HepG2 (cell line): ENCODE measurements around the gene SNX27.

Experiments
- ELF4 ChIP-seq: sonication (generic); formaldehyde crosslinking; IDR thresholded peaks from 2 replicates; pipeline ENCODE4 v1.5.0; 2020; ENCODE audit warnings: missing genetic modification reagents, mild to moderate bottlenecking, moderate library complexity, borderline replicate concordance
- PHF20 ChIP-seq: sonication (generic); formaldehyde crosslinking; IDR thresholded peaks from 2 replicates; pipeline ENCODE4 v1.5.0; 2020; ENCODE audit warnings: mild to moderate bottlenecking, missing genetic modification reagents
- PTBP1 ChIP-seq: fragments of 200-400 bp; formaldehyde crosslinking; IDR thresholded peaks from 2 replicates; pipeline ENCODE4 v1.6.1; 2018; ENCODE audit warnings: low read length, low read depth; ENCODE audit not compliant: poor library complexity, severe bottlenecking
- ZNF143 ChIP-seq: sonication (generic); formaldehyde crosslinking; IDR thresholded peaks from 2 replicates; pipeline ENCODE4 v1.4.0; 2020; ENCODE audit warnings: missing genetic modification reagents
- ZNF468 ChIP-seq: sonication (generic); formaldehyde crosslinking; IDR thresholded peaks from 2 replicates; pipeline ENCODE4 v1.8.0; 2022; ENCODE audit warnings: mild to moderate bottlenecking, moderate library complexity, missing genetic modification reagents
- ZNF766 ChIP-seq: sonication (generic); formaldehyde crosslinking; IDR thresholded peaks from 2 replicates; pipeline ENCODE4 v1.5.0; 2020; ENCODE audit warnings: missing genetic modification reagents, borderline replicate concordance
- ZSCAN20 ChIP-seq: sonication (generic); formaldehyde crosslinking; IDR thresholded peaks from 2 replicates; pipeline ENCODE4 v1.4.0; 2020; ENCODE audit warnings: missing genetic modification reagents, mild to moderate bottlenecking, borderline replicate concordance
- TF ChIP-seq, protein P1 (sequence below): sonication (generic); formaldehyde crosslinking; IDR thresholded peaks from 2 replicates; pipeline ENCODE4 v1.5.0; 2020; ENCODE audit warnings: mild to moderate bottlenecking, missing genetic modification reagents, borderline replicate concordance

DNA sequence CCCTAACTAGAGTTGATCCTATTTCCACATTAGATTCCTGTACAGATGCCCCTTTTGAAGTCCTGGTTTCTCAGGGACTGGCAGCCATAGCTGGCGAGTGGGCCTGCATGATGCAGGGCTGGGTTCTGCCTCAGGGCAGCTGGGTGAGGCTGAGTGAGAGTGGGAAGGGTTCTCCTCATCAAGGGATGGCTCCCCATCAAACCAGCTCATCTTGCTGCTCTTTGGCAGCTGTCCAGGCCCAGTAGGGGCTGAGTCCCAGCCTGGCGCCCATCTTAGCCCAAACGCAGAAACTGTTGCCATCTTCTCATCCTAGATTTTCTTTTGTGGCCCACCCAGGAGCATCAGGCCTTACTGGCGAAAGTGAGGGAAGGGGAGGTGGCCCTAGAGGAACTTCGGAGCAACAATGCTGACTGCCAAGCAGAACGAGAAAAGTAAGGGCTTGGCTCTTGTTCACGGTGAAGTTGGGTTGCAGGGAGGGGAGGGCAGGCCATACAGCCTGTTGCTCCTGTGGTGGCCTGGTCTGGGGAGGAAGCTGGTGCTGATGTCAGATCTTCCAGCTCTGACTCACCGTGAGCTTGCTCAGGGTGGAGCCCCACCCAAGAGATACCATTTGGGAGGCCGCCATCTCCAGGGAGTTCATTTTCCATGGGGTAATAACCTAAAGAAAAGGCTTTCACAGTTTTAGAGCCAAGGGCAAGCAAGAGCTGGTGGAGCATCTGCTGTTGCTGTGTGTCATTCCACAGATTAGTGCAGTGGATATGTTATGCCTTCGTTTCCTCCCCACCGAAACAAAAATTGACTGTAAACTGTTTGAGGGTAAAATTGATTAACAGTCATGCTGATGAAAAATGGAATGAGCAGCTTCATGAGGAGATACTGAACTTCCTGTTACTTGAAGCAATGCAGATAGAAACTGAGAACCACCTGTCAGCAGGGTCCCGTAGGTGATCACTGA, 37.0 kb upstream of the SNX27 start:
- TF ChIP-seq ZNF766 (CRISPR knock-in tag) (no peak), ZNF468 (CRISPR knock-in tag) (no peak), ELF4 (CRISPR knock-in tag) (no peak), PHF20 (CRISPR knock-in tag) (no peak), ZSCAN20 (CRISPR knock-in tag) (no peak), PTBP1 (no peak), ZNF143 (CRISPR knock-in tag) (no peak)
- TF ChIP-seq, protein P1, sequence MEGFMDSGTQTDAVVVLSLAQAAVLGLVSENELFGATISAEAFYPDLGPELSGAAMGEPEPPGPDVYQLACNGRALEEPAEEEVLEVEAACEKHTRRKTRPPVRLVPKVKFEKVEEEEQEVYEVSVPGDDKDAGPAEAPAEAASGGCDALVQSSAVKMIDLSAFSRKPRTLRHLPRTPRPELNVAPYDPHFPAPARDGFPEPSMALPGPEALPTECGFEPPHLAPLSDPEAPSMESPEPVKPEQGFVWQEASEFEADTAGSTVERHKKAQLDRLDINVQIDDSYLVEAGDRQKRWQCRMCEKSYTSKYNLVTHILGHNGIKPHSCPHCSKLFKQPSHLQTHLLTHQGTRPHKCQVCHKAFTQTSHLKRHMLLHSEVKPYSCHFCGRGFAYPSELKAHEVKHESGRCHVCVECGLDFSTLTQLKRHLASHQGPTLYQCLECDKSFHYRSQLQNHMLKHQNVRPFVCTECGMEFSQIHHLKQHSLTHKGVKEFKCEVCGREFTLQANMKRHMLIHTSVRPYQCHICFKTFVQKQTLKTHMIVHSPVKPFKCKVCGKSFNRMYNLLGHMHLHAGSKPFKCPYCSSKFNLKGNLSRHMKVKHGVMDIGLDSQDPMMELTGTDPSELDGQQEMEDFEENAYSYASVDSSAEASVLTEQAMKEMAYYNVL (CRISPR knock-in tag): no peak
